ENCODE measurements around the gene ATRN. TPM values are rescaled to one million over a fixed set of nuclear protein-coding genes. Genes with fewer than 3 reads are reported as not detected.
"Not testable (repeated sequence)": the region's sequence is repeated elsewhere in the genome, so short reads cannot be mapped to it uniquely, and the experiment has no call there.

The ATRN gene
- 14.5 and 20.7 TPM in 2 replicates for total RNA-seq (2014; rRNA removed; shearing (Covaris generic))
- 17.3 and 19.6 TPM in 2 replicates for polyA plus RNA-seq (2015; cell fraction: cytosol; rRNA removed)
- polyA plus RNA-seq (2015; cell fraction: nucleus; rRNA removed), result 51.5 and 54.8 TPM in 2 replicates

- peak; percentile 81 for DNase-seq (ENCODE audit: low read depth)
These were observed at the start of gene ATRN for GRCh38 chr20:3470627-3471396. Gene ATRN, plus strand, starts transcription at chr20:3471018. Its CDS starts 90 bp downstream, at chr20:3471108.

GRCh38 chr20:3421985-3422384, 48.8 kb upstream of the ATRN start:
- DNase-seq (ENCODE audit: low read depth), result no peak

- no peak for DNase-seq (ENCODE audit: low read depth)
These were observed 47.7 kb upstream of the ATRN start for GRCh38 chr20:3423126-3423525.

GRCh38 chr20:3426766-3427165, 44.1 kb upstream of the ATRN start:
- DNase-seq (ENCODE audit: low read depth), result not testable (repeated sequence)

GRCh38 chr20:3430376-3431069, 40.3 kb upstream of the ATRN start:
- peak; percentile 8 for DNase-seq (ENCODE audit: low read depth)

- DNase-seq (ENCODE audit: low read depth), result no peak
These were observed 39.7 kb upstream of the ATRN start for GRCh38 chr20:3431109-3431508.

- no peak for DNase-seq (ENCODE audit: low read depth)
These were observed 38.0 kb upstream of the ATRN start for GRCh38 chr20:3432844-3433243.

GRCh38 chr20:3433744-3434143, 37.1 kb upstream of the ATRN start:
- no peak for DNase-seq (ENCODE audit: low read depth)

GRCh38 chr20:3434232-3434631, 36.6 kb upstream of the ATRN start:
- no peak for DNase-seq (ENCODE audit: low read depth)

- no peak for DNase-seq (ENCODE audit: low read depth)
These were observed 33.8 kb upstream of the ATRN start for GRCh38 chr20:3436864-3437574.

GRCh38 chr20:3446779-3447178, 24.0 kb upstream of the ATRN start:
- no peak for DNase-seq (ENCODE audit: low read depth)

- no peak for DNase-seq (ENCODE audit: low read depth)
These were observed 23.5 kb upstream of the ATRN start for GRCh38 chr20:3447321-3447720.

GRCh38 chr20:3449319-3449718, 21.5 kb upstream of the ATRN start:
- no peak for DNase-seq (ENCODE audit: low read depth)

GRCh38 chr20:3452136-3452535, 18.7 kb upstream of the ATRN start:
- DNase-seq (ENCODE audit: low read depth), result no peak

- DNase-seq (ENCODE audit: low read depth), result peak; percentile 48
These were observed 18.1 kb upstream of the ATRN start for GRCh38 chr20:3452690-3453089.

GRCh38 chr20:3454831-3455230, 16.0 kb upstream of the ATRN start:
- no peak for DNase-seq (ENCODE audit: low read depth)

GRCh38 chr20:3456648-3457047, 14.2 kb upstream of the ATRN start:
- DNase-seq (ENCODE audit: low read depth), result no peak

GRCh38 chr20:3459881-3460307, 10.9 kb upstream of the ATRN start:
- DNase-seq (ENCODE audit: low read depth), result no peak

- DNase-seq (ENCODE audit: low read depth), result no peak
These were observed 9.5 kb upstream of the ATRN start for GRCh38 chr20:3461211-3461771.

- peak; percentile 25 for DNase-seq (ENCODE audit: low read depth)
These were observed 8.7 kb upstream of the ATRN start for GRCh38 chr20:3461911-3462677.

- DNase-seq (ENCODE audit: low read depth), result no peak
These were observed 6.7 kb upstream of the ATRN start for GRCh38 chr20:3464166-3464565.

Measured in HT1080 (cell line).